HL-60 (cell line): Measurements from ENCODE around the gene NPSR1.

Experiments used
- CTCF ChIP-seq: IDR thresholded peaks from one replicate; pipeline ENCODE4 v1.5.1; 2011; ENCODE audit warnings: low read length, control low read depth, inconsistent platforms; ENCODE audit not compliant: insufficient read depth
- POLR2AphosphoS5 ChIP-seq: IDR thresholded peaks from 2 replicates; pipeline ENCODE4 v1.6.1; 2012; ENCODE audit warnings: low read depth

- TF ChIP-seq CTCF, result no peak
- TF ChIP-seq POLR2AphosphoS5, result no peak
Measured at GRCh38 chr7:34835901-34836600, 178.0 kb downstream of the NPSR1 start.
